A673 (cell line): ENCODE data around the gene CYP24A1.

Source experiments
- EZH2 ChIP-seq: fragments of 200-600 bp; sonication (generic); IDR thresholded peaks from 2 replicates; pipeline ENCODE4 v1.6.1; 2017; ENCODE audit warnings: borderline replicate concordance, low read depth, mild to moderate bottlenecking, mixed read lengths, antibody characterized with exemption, low read length; ENCODE audit not compliant: poor library complexity, severe bottlenecking
- TF ChIP-seq, protein P1 (sequence below): fragments of 300-800, 200-600 bp; sonication (generic); conservative IDR thresholded peaks from 2 replicates; pipeline ENCODE4 v1.5.1; 2017; ENCODE audit warnings: low read depth, mild to moderate bottlenecking, antibody characterized with exemption, low read length, moderate library complexity, mixed read lengths

DNA sequence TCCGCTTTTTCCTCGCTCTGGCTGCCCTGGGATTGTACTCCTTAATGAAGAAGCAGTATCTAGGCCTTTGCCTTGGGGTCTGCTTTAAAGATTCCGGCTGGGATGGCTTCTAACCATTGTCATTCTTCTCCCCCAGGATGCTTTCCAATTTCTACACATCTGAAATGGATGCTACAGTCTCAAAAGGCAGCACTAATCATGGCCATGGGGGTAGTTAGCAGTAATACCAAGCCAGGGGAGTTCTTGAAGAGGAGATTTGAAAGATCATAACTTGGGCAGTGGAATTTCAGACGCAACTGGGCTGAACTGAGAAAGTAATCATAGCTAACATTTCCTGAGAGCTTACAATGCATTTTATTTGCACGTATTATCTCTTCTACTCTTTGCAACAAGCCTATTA lies 30.7 kb upstream of the CYP24A1 start:
- TF ChIP-seq, protein P1, sequence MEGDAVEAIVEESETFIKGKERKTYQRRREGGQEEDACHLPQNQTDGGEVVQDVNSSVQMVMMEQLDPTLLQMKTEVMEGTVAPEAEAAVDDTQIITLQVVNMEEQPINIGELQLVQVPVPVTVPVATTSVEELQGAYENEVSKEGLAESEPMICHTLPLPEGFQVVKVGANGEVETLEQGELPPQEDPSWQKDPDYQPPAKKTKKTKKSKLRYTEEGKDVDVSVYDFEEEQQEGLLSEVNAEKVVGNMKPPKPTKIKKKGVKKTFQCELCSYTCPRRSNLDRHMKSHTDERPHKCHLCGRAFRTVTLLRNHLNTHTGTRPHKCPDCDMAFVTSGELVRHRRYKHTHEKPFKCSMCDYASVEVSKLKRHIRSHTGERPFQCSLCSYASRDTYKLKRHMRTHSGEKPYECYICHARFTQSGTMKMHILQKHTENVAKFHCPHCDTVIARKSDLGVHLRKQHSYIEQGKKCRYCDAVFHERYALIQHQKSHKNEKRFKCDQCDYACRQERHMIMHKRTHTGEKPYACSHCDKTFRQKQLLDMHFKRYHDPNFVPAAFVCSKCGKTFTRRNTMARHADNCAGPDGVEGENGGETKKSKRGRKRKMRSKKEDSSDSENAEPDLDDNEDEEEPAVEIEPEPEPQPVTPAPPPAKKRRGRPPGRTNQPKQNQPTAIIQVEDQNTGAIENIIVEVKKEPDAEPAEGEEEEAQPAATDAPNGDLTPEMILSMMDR, result no peak
- TF ChIP-seq EZH2, result no peak
